Hair follicular keratinocyte (primary cell): ENCODE data around the gene GLI1. TPM values are rescaled to one million over a fixed set of nuclear protein-coding genes. Genes with fewer than 3 reads are reported as not detected.

ENCODE experiments used
- total RNA-seq: library from RNA; depleted of rRNA; stranded (reverse); fragments of >200 nt; gene quantifications from 2 replicates; pipeline ENCODE4 v1.2.3, GENCODE V29; 2015

Gene GLI1
- total RNA-seq, result 0.57 and 3.4 TPM in 2 replicates

DNA sequence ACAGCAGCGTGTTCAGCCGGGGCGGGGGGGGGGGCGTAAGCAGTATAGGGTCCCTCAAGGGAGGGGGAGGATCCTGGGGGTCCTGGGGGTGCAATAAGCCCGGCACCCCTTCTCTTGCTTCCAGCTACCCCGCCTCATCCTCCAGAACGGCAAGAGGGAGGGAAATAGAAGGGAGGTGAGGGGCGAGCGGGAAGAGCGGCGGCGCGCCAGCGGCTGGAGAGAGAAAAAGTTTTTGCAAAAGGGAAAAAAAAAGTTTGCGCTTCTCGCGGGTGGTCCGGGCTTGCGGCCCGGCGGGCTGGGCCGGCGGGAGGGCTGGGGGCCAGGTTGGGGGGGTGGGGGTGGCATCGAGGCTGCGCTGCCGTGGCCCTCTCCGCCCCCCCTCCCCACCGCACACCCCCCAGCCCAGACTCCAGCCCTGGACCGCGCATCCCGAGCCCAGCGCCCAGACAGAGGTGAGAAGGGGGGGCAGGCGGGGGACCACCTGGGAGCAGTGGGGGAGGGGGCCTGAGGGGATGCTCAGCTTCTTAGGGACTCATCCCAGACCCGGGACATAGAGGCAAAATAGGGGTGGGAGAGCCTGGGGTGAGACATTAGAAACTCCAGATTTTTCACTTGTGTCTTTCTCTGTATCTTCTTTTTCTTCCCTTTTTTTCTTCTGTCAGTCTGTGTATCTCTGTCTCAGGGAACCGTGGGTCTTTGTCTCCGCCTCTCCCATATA lies at the start of gene GLI1:
GLI1 (plus strand) TSS at position 36 of the 718 bp plus-strand sequence. CDS start 3,907 bp downstream, outside the sequence.

GRCh38 chr12:57430931-57431566 lies 28.5 kb upstream of the GLI1 start, which contains the start of gene R3HDM2:
Gene R3HDM2 (minus strand): TSS chr12:57431043. CDS start chr12:57310428, 120,615 bp downstream.

DNA sequence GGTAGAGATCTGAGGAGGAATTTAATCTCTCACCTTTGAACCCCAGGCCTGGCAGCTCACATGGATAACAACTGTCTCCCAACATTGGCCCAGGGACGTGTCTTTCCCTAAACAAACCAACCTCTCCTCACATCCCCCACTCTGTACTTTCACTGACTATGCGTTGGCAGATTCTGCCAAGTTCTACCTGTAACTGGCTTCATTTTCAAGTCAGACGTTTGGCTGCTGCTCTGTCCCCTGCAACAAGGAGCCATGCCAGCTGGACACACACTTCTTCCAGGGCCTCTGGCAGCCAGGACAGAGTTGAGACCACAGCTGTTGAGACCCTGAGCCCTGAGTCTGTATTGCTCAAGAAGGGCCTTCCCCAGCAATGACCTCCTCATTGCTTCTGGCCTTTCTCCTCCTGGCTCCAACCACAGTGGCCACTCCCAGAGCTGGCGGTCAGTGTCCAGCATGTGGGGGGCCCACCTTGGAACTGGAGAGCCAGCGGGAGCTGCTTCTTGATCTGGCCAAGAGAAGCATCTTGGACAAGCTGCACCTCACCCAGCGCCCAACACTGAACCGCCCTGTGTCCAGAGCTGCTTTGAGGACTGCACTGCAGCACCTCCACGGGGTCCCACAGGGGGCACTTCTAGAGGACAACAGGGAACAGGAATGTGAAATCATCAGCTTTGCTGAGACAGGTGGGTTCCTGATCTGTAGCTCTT lies 24.9 kb upstream of the GLI1 start, which contains the start of gene INHBC:
INHBC (plus strand) TSS at position 268 of the 707 bp plus-strand sequence; CDS start at position 371, 103 bp downstream.

DNA sequence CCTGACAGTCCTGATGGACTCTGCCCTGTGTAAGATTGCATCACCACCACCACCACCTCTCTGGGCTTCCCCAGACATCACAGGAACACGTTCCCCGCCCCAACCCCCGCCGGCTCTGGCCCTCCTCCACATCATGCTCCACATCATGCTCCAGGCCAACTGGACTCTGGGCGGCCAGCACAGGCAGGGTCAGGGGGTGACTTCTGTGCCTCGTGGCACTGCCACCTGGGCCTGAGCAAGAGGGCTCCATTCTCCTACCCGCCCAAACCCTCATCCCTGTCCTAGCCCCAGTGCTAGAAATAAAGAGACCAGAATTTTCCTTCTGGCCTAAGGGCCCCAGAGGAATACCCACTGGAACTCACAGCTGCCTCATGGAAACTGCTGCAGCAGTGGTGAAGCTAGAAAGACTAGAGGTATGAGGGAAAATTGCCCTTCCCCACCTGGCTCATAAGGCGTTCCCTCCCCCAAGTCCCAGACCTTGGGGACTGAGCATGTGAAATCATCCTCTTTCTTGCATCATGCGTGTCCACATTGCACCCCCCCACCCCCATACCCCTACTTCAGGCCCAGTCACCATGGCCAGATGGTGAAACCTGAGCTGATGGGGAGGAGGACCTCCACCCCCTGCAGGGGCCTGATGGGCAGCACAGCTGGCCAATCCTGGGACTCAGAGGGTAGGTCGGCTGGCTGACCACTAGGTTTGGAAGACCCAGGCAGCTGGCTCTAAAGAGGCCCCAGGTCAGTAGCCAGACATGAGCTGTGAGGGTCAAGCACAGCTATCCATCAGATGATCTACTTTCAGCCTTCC lies 4.8 kb upstream of the GLI1 start, which contains the start of gene INHBE:
INHBE (plus strand) TSS at position 742 of the 808 bp plus-strand sequence. CDS start 230 bp downstream, outside the sequence.

DNA sequence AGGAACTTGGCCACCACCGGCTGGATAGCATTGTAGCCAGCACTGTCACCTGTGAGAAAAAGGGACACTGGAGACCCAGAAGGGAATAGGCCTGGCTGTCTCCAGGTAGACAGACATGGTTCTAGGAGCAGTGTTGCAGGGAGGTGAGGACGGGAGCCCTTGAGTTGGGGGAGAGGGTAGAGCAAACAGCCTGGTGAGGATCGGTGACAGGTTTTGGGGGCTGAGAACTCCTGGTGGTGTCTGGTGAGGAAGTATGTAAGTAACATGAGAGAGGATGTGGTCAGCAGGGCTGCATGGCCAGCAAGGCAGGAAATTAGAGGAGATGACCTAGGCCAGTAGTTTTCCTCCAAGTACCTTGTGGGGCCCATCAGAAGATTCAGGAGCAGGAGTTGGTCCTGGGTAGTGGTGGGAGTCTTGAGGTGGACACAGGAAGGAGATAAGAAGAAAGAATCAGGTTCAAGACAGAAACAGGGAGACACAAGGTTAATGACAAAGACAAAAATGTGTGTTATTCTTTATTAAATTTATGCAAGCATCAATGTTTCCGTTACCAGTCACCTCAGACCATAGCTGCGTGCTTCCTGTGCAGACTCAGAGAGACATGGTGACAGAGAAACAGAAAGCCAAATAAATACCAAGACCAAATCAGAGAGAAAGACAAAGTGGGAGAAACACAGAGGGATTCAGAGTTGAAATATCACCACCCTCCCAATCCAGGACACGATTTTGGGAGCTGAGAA lies 20.0 kb downstream of the GLI1 start, which contains the start of gene ARHGAP9:
ARHGAP9 (minus strand) TSS at position 491 of the 740 bp plus-strand sequence; CDS start at position 31, 460 bp downstream.

GRCh38 chr12:57487597-57488401 lies 28.2 kb downstream of the GLI1 start, which contains the start of gene MARS1:
Gene MARS1 (plus strand): TSS chr12:57488068. CDS start chr12:57488091, 23 bp downstream.

DNA sequence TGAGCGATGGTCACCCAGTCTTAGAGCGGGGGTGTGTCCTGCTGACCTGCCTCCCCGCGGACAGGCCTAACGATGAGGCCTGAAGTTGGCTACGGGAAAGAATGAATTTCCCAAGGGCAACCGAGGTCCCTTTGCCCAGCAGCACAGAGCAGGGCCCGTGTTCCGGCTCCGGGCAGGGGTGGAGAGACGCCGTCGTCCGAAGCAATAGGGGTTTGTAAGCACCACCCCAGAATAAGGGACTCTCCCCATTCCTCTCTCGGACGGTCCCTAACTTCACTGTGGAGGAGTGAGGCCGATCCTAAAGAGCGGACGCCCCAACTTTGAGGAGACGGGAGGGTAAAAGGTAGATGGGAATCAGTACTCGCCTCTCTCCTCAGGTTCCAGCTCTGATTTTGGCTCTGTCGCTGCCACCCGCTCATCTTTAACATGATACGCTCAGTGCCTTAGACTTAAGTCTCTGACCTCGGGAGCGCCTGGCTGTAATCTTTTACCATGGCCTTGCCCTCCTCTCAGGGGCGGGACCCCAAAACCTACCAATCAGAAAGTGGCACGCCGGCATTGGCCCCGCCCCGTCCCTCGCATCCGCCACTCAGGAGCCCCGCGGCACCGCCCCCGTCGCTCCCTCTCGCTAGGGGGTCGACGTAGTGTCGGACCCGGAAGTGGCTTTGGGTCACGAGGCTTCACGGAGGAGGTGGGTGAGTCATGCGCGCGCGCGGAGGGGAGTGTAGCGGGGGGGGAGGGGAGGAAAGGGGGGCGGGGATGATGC lies 60.7 kb downstream of the GLI1 start, which contains the start of gene DDIT3:
DDIT3 (minus strand) TSS at position 462 of the 766 bp plus-strand sequence. CDS start 3,108 bp downstream, outside the sequence.

Other genes with a start within 250 kb of the GLI1 start
- gene NXPH4, start 243.0 kb upstream of the GLI1 start, total RNA-seq, result 2.1 and 24.9 TPM in 2 replicates
- 222 and 338 TPM in 2 replicates for gene SHMT2, start 230.1 kb upstream of the GLI1 start, total RNA-seq
- gene STAC3, start 208.6 kb upstream of the GLI1 start, total RNA-seq, result 0.11 TPM in 1 of 2 replicates, not detected in the other
- 13.9 and 20.1 TPM in 2 replicates for gene R3HDM2, start 28.7 kb upstream of the GLI1 start, total RNA-seq
- gene INHBC, start 25.0 kb upstream of the GLI1 start, total RNA-seq, result not detected in 2 replicates
- 0.70 TPM in 1 of 2 replicates, not detected in the other for gene INHBE, start 4.5 kb upstream of the GLI1 start, total RNA-seq
- not detected in 2 replicates for gene ARHGAP9, start 20.1 kb downstream of the GLI1 start, total RNA-seq
- 135 and 151 TPM in 2 replicates for gene MARS1, start 28.3 kb downstream of the GLI1 start, total RNA-seq
- 18.9 and 54.0 TPM in 2 replicates for gene DDIT3, start 60.7 kb downstream of the GLI1 start, total RNA-seq
- 2.7 and 3.3 TPM in 2 replicates for gene MBD6, start 63.0 kb downstream of the GLI1 start, total RNA-seq
- 175 and 190 TPM in 2 replicates for gene DCTN2, start 87.4 kb downstream of the GLI1 start, total RNA-seq
- 0.08 and 0.19 TPM in 2 replicates for gene KIF5A, start 90.3 kb downstream of the GLI1 start, total RNA-seq
- gene PIP4K2C, start 131.4 kb downstream of the GLI1 start, total RNA-seq, result 57.7 and 73.4 TPM in 2 replicates
- gene DTX3, start 145.0 kb downstream of the GLI1 start, total RNA-seq, result 5.7 and 11.7 TPM in 2 replicates
- 0.76 and 2.0 TPM in 2 replicates for gene ARHGEF25, start 151.7 kb downstream of the GLI1 start, total RNA-seq
- gene B4GALNT1, start 173.4 kb downstream of the GLI1 start, total RNA-seq, result 0.34 and 1.2 TPM in 2 replicates
- 137 and 149 TPM in 2 replicates for gene OS9, start 234.3 kb downstream of the GLI1 start, total RNA-seq